Measurements from ENCODE around the gene DNM3. TPM values are rescaled to one million over a fixed set of nuclear protein-coding genes. Genes with fewer than 3 reads are reported as not detected.

DNM3 gene
- total and polyA plus RNA-seq, 9 donors = 3.1 to 6.5 (median 4.4) TPM

DNA sequence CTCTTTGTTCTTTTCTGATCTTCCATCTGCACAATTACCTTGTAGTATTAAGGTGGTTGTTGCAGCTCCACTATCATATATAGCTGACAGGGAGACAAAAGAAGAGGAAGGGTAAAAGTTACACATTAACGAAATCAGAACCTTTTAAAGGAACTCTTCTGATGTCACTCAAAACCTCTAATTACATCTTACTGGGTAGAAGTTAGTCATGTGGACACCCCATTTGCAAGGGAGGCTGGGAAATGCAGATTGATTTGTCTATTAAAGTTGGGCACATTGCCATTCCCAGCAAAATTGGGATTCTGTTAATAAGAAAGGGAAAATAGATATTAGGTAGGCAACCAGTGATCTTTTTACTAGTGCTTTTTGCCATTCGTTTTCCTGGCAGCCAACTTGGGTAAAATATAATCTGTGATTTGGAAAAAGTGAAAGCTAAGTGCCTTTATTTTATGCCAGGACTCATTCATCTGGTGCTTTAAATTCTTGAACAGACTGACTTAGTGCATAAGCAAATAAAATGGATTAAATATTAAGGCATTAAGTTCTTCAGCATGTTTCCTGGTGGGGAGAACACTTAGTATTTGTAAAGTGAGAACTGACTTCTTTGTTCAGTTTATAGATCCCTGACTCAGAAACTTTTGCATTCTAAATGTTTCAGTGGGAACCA lies 71.3 kb downstream of the DNM3 start:
- TF ChIP-seq, protein P1, sequence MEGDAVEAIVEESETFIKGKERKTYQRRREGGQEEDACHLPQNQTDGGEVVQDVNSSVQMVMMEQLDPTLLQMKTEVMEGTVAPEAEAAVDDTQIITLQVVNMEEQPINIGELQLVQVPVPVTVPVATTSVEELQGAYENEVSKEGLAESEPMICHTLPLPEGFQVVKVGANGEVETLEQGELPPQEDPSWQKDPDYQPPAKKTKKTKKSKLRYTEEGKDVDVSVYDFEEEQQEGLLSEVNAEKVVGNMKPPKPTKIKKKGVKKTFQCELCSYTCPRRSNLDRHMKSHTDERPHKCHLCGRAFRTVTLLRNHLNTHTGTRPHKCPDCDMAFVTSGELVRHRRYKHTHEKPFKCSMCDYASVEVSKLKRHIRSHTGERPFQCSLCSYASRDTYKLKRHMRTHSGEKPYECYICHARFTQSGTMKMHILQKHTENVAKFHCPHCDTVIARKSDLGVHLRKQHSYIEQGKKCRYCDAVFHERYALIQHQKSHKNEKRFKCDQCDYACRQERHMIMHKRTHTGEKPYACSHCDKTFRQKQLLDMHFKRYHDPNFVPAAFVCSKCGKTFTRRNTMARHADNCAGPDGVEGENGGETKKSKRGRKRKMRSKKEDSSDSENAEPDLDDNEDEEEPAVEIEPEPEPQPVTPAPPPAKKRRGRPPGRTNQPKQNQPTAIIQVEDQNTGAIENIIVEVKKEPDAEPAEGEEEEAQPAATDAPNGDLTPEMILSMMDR (IDR thresholded peaks at IDR 0.05) = no peak
- no peak for TF ChIP-seq POLR2A (IDR thresholded peaks at IDR 0.05)
- intact Hi-C loops (cut with DNase I) = no loop called here
- WGBS, 3 donors = 66 to 71% (median 67%) methylated on average over 2 of the region's 2 CpGs
- H3K4me3 ChIP-seq = no peak overlapping the region
- H3K27ac ChIP-seq = no peak overlapping the region
- H3K9me3 ChIP-seq = no peaks in the 10 kb centered on the region
- no peaks in the 10 kb centered on the region for H3K27me3 ChIP-seq
- no peak for DNase-seq
- H3K36me3 ChIP-seq = no peaks in the 10 kb centered on the region
- H3K4me1 ChIP-seq (ENCODE audit: insufficient read depth) = no peaks in the 10 kb centered on the region

DNA sequence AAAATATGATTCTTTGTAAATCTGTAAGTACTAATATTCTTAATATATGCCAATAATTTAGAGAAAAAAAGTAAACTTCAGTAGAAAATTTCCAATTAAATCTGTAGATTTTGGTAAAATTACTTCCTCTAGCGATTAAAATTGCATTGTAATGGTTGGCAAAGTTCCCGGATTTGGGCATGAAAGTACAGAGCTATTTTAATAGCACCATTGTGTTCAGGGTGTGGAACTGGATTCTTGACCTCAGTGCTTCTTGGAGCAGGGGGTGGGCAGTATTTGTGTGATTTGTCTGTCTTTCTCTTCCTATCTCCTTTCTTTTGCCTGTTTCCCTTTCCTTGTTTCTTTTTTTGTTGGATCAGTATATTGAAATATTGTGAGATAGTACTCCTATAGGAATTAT lies 72.1 kb downstream of the DNM3 start:
- H3K27ac ChIP-seq = no peak overlapping the region
- intact Hi-C loops (cut with DNase I) = no loop called here
- 29 to 44% (median 39%) methylated on average over 2 of the region's 2 CpGs for WGBS, 3 donors
- no peak for TF ChIP-seq POLR2A (IDR thresholded peaks at IDR 0.05)
- TF ChIP-seq, protein P1 (IDR thresholded peaks at IDR 0.05) = no peak
- no peak for TF ChIP-seq EP300 (IDR thresholded peaks at IDR 0.05)
- H3K4me3 ChIP-seq = no peak overlapping the region
- no peak for DNase-seq
- H3K9me3 ChIP-seq = no peaks in the 10 kb centered on the region
- H3K36me3 ChIP-seq = no peaks in the 10 kb centered on the region
- no peaks in the 10 kb centered on the region for H3K27me3 ChIP-seq
- H3K4me1 ChIP-seq (ENCODE audit: insufficient read depth) = no peaks in the 10 kb centered on the region

DNA sequence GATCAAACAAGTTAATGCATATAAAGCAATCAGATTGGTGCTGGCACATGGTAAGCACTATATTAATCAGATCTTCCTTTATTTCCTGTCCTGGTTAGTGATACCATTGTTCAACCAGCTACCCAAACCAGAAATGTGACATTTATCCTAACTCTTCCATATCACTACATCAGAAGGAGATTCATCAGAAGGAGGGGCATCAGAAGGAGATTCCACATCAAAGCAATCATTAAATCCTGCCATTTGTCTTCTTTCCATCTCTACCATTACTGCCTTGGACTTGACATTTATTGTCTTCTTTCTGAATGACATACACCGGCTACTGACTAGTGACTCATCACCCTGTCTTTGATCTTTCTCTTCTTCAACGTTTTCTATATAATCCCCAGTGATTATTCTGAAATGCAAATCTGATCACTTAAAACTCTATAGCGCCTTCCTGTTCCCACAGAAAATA lies 75.0 kb downstream of the DNM3 start:
- DNase-seq = no peak
- 64 to 72% (median 71%) methylated on average over 3 of the region's 3 CpGs for WGBS, 3 donors
- intact Hi-C loops (cut with DNase I) = no loop called here
- H3K4me1 ChIP-seq (ENCODE audit: insufficient read depth) = no peaks in the 10 kb centered on the region
- H3K4me3 ChIP-seq = no peak overlapping the region
- H3K27me3 ChIP-seq = no peaks in the 10 kb centered on the region
- no peaks in the 10 kb centered on the region for H3K9me3 ChIP-seq
- no peaks in the 10 kb centered on the region for H3K36me3 ChIP-seq
- H3K27ac ChIP-seq = no peak overlapping the region
- TF ChIP-seq POLR2A (IDR thresholded peaks at IDR 0.05) (no peak), EP300 (IDR thresholded peaks at IDR 0.05) (no peak)
- TF ChIP-seq, protein P1 (IDR thresholded peaks at IDR 0.05) = no peak

DNA sequence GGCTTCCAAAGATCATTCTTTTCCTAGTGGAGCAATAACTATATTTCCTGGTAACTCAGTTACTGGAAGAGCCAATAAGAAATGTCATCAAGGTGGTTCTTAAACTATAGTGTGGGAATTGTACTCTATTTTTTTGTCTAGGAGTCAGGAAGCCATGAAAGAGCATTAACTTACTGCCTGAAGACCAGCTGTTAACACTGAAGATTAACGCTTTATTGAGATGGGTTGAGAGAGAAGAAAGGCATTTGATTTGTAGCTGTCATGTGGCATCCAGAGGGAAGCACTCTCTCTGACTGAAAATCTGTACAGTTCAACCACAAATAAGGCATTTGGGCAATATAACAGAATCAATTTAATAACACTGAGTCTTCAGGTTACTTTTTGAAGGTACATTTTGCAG lies 76.0 kb downstream of the DNM3 start:
- no peak overlapping the region for H3K4me3 ChIP-seq
- intact Hi-C loops (cut with DNase I) = no loop called here
- TF ChIP-seq, protein P1 (IDR thresholded peaks at IDR 0.05) = no peak
- TF ChIP-seq EP300 (IDR thresholded peaks at IDR 0.05) (no peak), POLR2A (IDR thresholded peaks at IDR 0.05) (no peak)
- H3K4me1 ChIP-seq (ENCODE audit: insufficient read depth) = no peaks in the 10 kb centered on the region
- no peak overlapping the region for H3K27ac ChIP-seq
- no peaks in the 10 kb centered on the region for H3K36me3 ChIP-seq
- no peaks in the 10 kb centered on the region for H3K27me3 ChIP-seq
- WGBS, 3 donors = 88 to 92% (median 91%) methylated on average over 1 of the region's 1 CpG
- DNase-seq = no peak
- H3K9me3 ChIP-seq = no peaks in the 10 kb centered on the region
